HG02943 (cell line): ENCODE results near the gene LSM11.

Experiments
- ATAC-seq: cut with Tn5 transposase; IDR thresholded peaks from one replicate; pipeline ENCODE4 v1.9.1; 2021; ENCODE audit warnings: mild to moderate bottlenecking, low read depth, moderate library complexity; ENCODE audit not compliant: unreplicated experiment

Gene LSM11

GRCh38 chr5:157766902-157767301 is 23.4 kb downstream of the LSM11 start:
- no peak for ATAC-seq

GRCh38 chr5:157767689-157768088 is 24.2 kb downstream of the LSM11 start:
- ATAC-seq, result no peak

- no peak for ATAC-seq
Measured at GRCh38 chr5:157770665-157771064, 27.2 kb downstream of the LSM11 start.

- no peak for ATAC-seq
Measured at GRCh38 chr5:157772127-157772526, 28.6 kb downstream of the LSM11 start.

GRCh38 chr5:157778121-157778805 is 34.8 kb downstream of the LSM11 start:
- no peak for ATAC-seq

- no peak for ATAC-seq
Measured at GRCh38 chr5:157779221-157779620, 35.7 kb downstream of the LSM11 start.

GRCh38 chr5:157785801-157786200 is 42.3 kb downstream of the LSM11 start:
- ATAC-seq, result no peak

- no peak for ATAC-seq
Measured at GRCh38 chr5:157793301-157793700, 49.8 kb downstream of the LSM11 start.

GRCh38 chr5:157799578-157799977 is 56.1 kb downstream of the LSM11 start:
- no peak for ATAC-seq

- no peak for ATAC-seq
Measured at GRCh38 chr5:157800137-157800536, 56.6 kb downstream of the LSM11 start.

GRCh38 chr5:157802736-157803135 is 59.2 kb downstream of the LSM11 start:
- ATAC-seq, result no peak

- no peak for ATAC-seq
Measured at GRCh38 chr5:157808043-157808442, 64.5 kb downstream of the LSM11 start.
